Natural killer cell (primary cell): ENCODE data around the gene ARHGAP24. TPM values are rescaled to one million over a fixed set of nuclear protein-coding genes. Genes with fewer than 3 reads are reported as not detected.

ENCODE experiments used
- ATAC-seq, 3 donors: fragments of 150-1000 bp in 2 of 3; fragments of 200-7000 bp in 1 of 3; cut with Tn5 transposase; 1 replicate in 1 of 3; 2 replicates in 2 of 3; pipeline ENCODE4 v1.10.0; 2021; ENCODE audit warnings: mild to moderate bottlenecking in 2 of 3, moderate library complexity in 2 of 3
- DNase-seq, 2 donors: peaks; one replicate each; pipeline versions ENCODE4 v3.0.0 to v3.0.0-alpha.2; 2013 to 2021; ENCODE audit warnings: mixed read lengths in 1 of 2
- H3K27ac ChIP-seq: one replicate; pipeline ENCODE4 v1.5.1; 2013; ENCODE audit warnings: mild to moderate bottlenecking, low read length
- H3K27me3 ChIP-seq: one replicate; pipeline ENCODE4 v1.6.1; 2013; ENCODE audit warnings: low read length; ENCODE audit not compliant: control insufficient read depth, insufficient read depth
- H3K36me3 ChIP-seq: one replicate; pipeline ENCODE4 v1.6.1; 2013; ENCODE audit warnings: low read length; ENCODE audit not compliant: control insufficient read depth, insufficient read depth
- H3K4me1 ChIP-seq: one replicate; pipeline ENCODE4 v1.6.1; 2013; ENCODE audit warnings: low read length; ENCODE audit not compliant: control insufficient read depth, insufficient read depth
- H3K4me3 ChIP-seq: one replicate; pipeline ENCODE4 v1.5.1; 2013; ENCODE audit warnings: low read length
- H3K9me3 ChIP-seq: one replicate; pipeline ENCODE4 v1.6.1; 2013; ENCODE audit warnings: low read length; ENCODE audit not compliant: control insufficient read depth, insufficient read depth
- H3K27ac Mint-ChIP-seq, 2 donors: one replicate each; pipeline ENCODE4 v1.8.0; 2022; ENCODE audit warnings: mild to moderate bottlenecking in 2 of 2, mixed read lengths in 2 of 2, moderate library complexity in 1 of 2
- H3K27me3 Mint-ChIP-seq, 2 donors: one replicate each; pipeline ENCODE4 v1.8.0; 2022; ENCODE audit warnings: low read depth in 2 of 2, mixed read lengths in 2 of 2
- H3K36me3 Mint-ChIP-seq: one replicate; pipeline ENCODE4 v1.8.0; 2022; ENCODE audit warnings: mixed read lengths
- H3K4me1 Mint-ChIP-seq, 2 donors: one replicate each; pipeline ENCODE4 v1.8.0; 2022; ENCODE audit warnings: mixed read lengths in 2 of 2
- H3K4me3 Mint-ChIP-seq: one replicate; pipeline ENCODE4 v1.8.0; 2022; ENCODE audit warnings: mild to moderate bottlenecking, moderate library complexity, mixed read lengths
- H3K9me3 Mint-ChIP-seq, 2 donors: one replicate each; pipeline ENCODE4 v1.8.0; 2022; ENCODE audit warnings: mixed read lengths in 2 of 2
- CTCF ChIP-seq: fragments of 200-600 bp; IDR thresholded peaks from one replicate; pipeline ENCODE4 v1.8.0; 2022; ENCODE audit warnings: antibody characterized with exemption
- WGBS: methylation state at CpG from one replicate; pipeline ENCODE4 v1.1.7; 2013; ENCODE audit warnings: missing lambda C conversion rate; ENCODE audit not compliant: insufficient coverage; 5-methylcytosine and 5-hydroxymethylcytosine counted together
- intact Hi-C: fragments of 100-400 bp; cut with micrococcal nuclease; formaldehyde crosslinking; loops from one replicate; pipeline ENCODE4 v1.14.2; 2022
- total RNA-seq, 4 donors: library from RNA; stranded (reverse); fragments of 120-200 nt in 1 of 4; gene quantifications; one replicate each; pipeline versions ENCODE4 v1.2.3 to v1.2.4, GENCODE V29; 2013 to 2022

Gene ARHGAP24
- total RNA-seq, 3 donors from 2014 or later (not counting 1 experiment from before 2014, with no cell fraction given) = 1.7 to 3.6 (median 1.7) TPM

DNA sequence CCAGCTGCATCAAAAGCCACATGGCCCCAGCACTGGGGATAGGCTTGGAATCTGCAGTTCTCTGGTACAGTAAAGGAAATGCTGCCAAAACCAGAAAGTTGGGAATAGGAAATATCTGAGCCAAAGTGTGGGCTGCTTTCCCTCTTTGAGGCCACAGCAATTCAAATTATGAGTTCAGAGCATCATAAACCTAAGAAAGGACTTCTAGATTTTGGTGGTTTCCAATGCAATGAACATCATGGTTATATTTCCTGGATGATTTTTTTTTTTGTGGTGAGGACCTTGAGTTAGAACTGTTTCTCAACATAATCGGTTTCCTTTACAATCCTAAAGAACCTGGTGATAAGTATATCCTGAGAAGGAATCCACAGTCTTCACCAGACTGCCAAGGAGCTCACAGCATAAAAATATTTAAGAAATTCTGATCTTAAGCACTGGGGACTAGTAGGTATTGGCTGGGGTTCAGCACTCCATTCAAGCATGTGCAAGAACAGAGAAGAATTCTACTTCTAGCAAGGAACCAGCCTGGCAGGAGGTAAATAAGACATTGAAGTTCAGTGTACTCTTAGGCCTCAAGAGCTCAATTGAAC lies 29.8 kb upstream of the ARHGAP24 start:
- Mint-ChIP-seq H3K27ac (no peak overlapping the region), H3K4me3 (no peak overlapping the region)
- no CpG with 5 or more reads among the region's 1 CpG for WGBS

DNA sequence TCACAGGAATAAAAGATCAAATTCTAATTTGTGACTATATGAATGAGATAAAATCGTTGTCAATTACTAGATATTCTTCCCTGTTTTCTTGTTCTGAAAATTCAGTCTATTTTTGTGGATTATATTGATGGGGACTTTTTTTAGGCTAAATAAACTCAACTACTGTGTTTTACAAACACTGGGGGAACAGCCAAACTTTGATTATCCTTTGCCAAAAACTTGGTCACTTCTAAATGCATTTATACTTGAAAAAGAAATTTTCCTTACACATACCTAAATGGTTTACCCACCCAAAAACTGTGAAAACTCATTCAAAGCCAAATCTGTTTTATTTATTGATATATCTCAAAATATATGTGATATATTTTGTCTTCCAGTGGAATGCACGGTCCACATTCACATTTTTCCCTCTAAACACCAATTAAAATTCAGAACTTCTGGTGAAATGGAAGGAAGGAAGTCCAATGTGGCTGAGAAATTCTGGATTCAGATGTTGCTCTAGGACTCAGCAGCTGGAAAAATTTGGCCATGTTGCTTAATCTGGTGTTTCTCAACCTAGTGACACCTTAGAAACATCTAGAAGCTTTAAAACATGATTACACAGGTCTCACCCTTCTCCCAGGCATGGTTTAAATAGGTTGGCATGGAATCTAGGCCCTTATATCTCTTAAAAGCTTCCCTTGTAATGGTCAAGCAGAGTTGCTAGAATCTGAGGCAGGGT lies 28.6 kb upstream of the ARHGAP24 start:
- no peaks in the 10 kb centered on the region for H3K4me1 Mint-ChIP-seq
- ATAC-seq (no peak), DNase-seq (no peak)
- Histone ChIP-seq H3K9me3 (no peaks in the 10 kb centered on the region), H3K4me3 (no peak overlapping the region), H3K4me1 (no peaks in the 10 kb centered on the region), H3K27ac (no peak overlapping the region), H3K27me3 (no peaks in the 10 kb centered on the region), H3K36me3 (no peaks in the 10 kb centered on the region)
- H3K9me3 Mint-ChIP-seq = peaks cover 4 to 5% of the 10 kb centered on the region in 2 donors
- intact Hi-C loops = no loop called here
- no peak overlapping the region for H3K27ac Mint-ChIP-seq
- H3K4me3 Mint-ChIP-seq = no peak overlapping the region
- WGBS = no CpG with 5 or more reads among the region's 2 CpGs
- no peak for TF ChIP-seq CTCF
- no peaks in the 10 kb centered on the region for H3K36me3 Mint-ChIP-seq
- H3K27me3 Mint-ChIP-seq = no peaks in the 10 kb centered on the region

More for the DNA sequence above, 29.8 kb upstream of the ARHGAP24 start:
- Mint-ChIP-seq H3K9me3 (peaks cover 4 to 5% of the 10 kb centered on the region in 2 donors), H3K4me1 (no peaks in the 10 kb centered on the region), H3K36me3 (no peaks in the 10 kb centered on the region), H3K27me3 (no peaks in the 10 kb centered on the region)
- Histone ChIP-seq H3K4me3 (no peak overlapping the region), H3K27me3 (no peaks in the 10 kb centered on the region), H3K27ac (no peak overlapping the region), H3K9me3 (no peaks in the 10 kb centered on the region), H3K36me3 (no peaks in the 10 kb centered on the region), H3K4me1 (no peaks in the 10 kb centered on the region)
- intact Hi-C loops = no loop called here
- DNase-seq (no peak), ATAC-seq (no peak)
- TF ChIP-seq CTCF = no peak

DNA sequence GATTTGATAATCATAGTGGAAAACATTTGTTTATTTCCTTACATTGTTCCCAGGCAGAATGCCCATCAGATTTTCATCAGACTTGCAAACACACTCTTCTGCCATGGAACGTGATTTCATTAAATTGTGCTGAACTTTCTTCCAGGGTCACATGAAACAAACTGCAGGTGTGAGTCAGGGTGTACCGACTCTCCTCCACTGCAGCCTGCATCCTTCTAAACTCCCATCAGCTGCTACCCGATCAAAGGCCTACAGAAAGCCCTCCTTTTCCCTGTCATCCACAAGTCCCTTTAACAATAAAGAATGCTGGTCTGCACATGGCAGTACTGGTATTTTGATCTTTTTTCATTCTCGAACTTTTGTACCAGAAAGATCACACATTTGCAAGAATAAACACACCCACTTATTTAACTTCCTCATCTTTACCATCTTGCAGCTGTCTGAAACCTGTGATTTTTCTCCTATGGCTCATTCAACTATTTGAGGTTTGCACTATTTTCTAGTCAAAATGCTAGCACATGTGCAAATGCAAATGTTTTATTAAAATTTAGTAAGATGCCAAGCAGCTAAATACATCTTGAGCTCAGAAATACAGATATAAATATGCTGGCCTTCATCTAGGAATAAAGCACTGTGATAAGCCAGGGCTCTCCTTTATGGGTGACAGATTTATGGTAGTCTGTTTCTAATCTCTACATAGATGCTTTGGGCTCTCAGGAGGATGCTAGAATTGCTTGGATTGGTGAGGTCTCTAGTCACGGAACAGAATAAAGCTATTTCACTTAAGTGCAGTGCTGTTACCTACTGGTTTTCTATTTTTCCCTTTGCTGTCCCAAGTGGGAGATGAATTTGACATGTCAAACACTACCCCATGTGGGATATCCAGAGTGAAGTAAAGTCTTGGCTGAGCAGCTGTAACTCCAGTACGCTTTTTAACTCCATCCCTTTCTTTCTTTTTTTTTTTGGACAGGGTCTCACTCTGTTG lies 25.8 kb upstream of the ARHGAP24 start:
- H3K27ac Mint-ChIP-seq = no peak overlapping the region
- peaks cover 7 to 9% of the 10 kb centered on the region in 2 donors for H3K9me3 Mint-ChIP-seq
- no peaks in the 10 kb centered on the region for H3K36me3 Mint-ChIP-seq
- intact Hi-C loops = no loop called here
- Histone ChIP-seq H3K9me3 (no peaks in the 10 kb centered on the region), H3K27me3 (no peaks in the 10 kb centered on the region), H3K36me3 (no peaks in the 10 kb centered on the region), H3K4me1 (no peaks in the 10 kb centered on the region), H3K27ac (no peak overlapping the region), H3K4me3 (no peak overlapping the region)
- TF ChIP-seq CTCF = no peak
- H3K27me3 Mint-ChIP-seq = no peaks in the 10 kb centered on the region
- DNase-seq (no peak), ATAC-seq (no peak)
- H3K4me3 Mint-ChIP-seq = no peak overlapping the region
- no peaks in the 10 kb centered on the region for H3K4me1 Mint-ChIP-seq
- WGBS = 67% methylated on average over 6 of the region's 6 CpGs
